Measurements from ENCODE around the gene NFE2L3. TPM values are rescaled to one million over a fixed set of nuclear protein-coding genes. Genes with fewer than 3 reads are reported as not detected.

The NFE2L3 gene
- total and polyA plus RNA-seq, 2 of the 4 experiments (the other 2 are of a cell fraction) = 28.0 to 43.2 TPM

DNA sequence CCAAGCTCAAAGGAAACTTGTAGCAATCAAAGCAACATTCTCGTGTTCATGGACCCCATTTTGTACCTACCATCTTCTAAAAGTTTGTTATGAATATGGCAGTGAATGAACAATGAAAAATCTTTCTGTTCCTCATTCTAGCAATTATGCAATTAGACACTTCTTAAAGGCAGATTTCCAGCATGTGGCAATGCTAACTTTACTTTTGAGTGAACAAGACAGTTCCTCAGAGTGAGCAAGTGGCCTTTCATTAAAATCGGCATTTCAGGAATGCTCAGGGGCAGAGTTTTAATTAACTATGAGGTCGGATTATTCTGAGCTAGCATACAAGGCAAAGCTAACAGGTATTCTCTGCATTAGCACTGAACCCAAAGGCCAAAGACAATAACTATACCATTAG is 48.4 kb upstream of the NFE2L3 start (continued):
- TF ChIP-seq CEBPB (IDR thresholded peaks at IDR 0.05; ENCODE audit: low read depth, low read length) (no peak), MAFK (IDR thresholded peaks at IDR 0.05; ENCODE audit: low read depth, low read length) (no peak), NFE2L2 (IDR thresholded peaks at IDR 0.05; ENCODE audit: low read depth, low read length) (no peak)

DNA sequence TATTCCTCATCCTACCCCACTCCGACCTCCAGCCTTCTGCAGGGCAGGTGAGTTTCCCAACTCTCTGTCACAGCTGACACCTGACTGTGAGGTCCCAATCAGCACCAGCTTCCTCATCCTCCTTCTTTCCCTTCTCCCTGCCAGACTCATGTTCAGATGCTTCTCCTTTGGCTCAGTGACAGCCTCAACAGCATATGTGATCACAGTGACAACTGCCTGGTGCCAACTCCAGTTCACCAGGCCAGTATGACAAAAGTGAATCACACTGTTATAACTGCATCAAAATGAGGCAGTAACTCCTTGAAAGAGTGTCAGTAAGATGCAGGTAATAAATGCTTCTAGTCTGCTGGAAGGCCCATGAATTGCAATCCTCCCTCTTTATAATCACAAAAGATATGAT is 46.8 kb upstream of the NFE2L3 start:
- ChIA-PET CTCF (no interaction called here), POLR2A (ENCODE audit: unreplicated experiment) (no interaction called here)
- DNase-seq (no peak), ATAC-seq (ENCODE audit: low read depth) (no peak)
- no peak overlapping the region for H3K27ac ChIP-seq (ENCODE audit: insufficient read depth, low read length)
- no peaks in the 10 kb centered on the region for H4K20me1 ChIP-seq (ENCODE audit: insufficient read depth, low read length)
- H4K91ac ChIP-seq (ENCODE audit: insufficient read depth, low read depth, low read length) = no peak overlapping the region
- intact Hi-C loops (cut with micrococcal nuclease) (loop anchor here (5.0 kb wide), 1 partner anchor 257 kb away; no protein-coding TSS in a partner anchor), in situ Hi-C loops (cut with MboI; ENCODE audit: low sequenced_read_pairs) (no loop called here), dilution Hi-C loops (cut with HindIII; ENCODE audit: low sequenced_read_pairs, unreplicated experiment) (no loop called here)
- WGBS, 2 experiments (ENCODE audit: extremely low coverage in 2 of 2, insufficient read length in 1 of 2) = no CpG with 5 or more reads among the region's 1 CpG
- H2AK9ac ChIP-seq (replicated peaks; ENCODE audit: low read depth, low read length, poor library complexity) = no peak overlapping the region
- H2BK120ac ChIP-seq (ENCODE audit: low read depth, low read length) = no peak overlapping the region
- H2AK5ac ChIP-seq (ENCODE audit: low read depth, low read length) = no peak overlapping the region
- H3K56ac ChIP-seq (ENCODE audit: extremely low read depth, insufficient read depth, low read length) = no peak overlapping the region
- BruUV-seq (replicated peaks) = no TSS peak
- peaks cover 11% of the 10 kb centered on the region for H3K27me3 ChIP-seq (ENCODE audit: control insufficient read depth, insufficient read depth, low read length)
- H2AFZ ChIP-seq (replicated peaks; ENCODE audit: low read length, poor library complexity) = no peak overlapping the region
- H3K18ac ChIP-seq (ENCODE audit: low read depth, low read length) = no peak overlapping the region
- no peaks in the 10 kb centered on the region for H3K9me1 ChIP-seq (ENCODE audit: insufficient read depth, low read length)
- no peaks in the 10 kb centered on the region for H3K9me3 ChIP-seq (ENCODE audit: control insufficient read depth, insufficient read depth, low read length)
- no peak overlapping the region for H2BK15ac ChIP-seq (ENCODE audit: low read depth, low read length)
- no peak overlapping the region for H4K8ac ChIP-seq (ENCODE audit: low read depth in 2 of 2, low read length in 2 of 2)
- no peak overlapping the region for H2BK20ac ChIP-seq (ENCODE audit: low read depth, low read length)
- no peaks in the 10 kb centered on the region for H3K79me1 ChIP-seq (ENCODE audit: low read depth in 1 of 2, low read length in 2 of 2)
- no peak overlapping the region for H4K5ac ChIP-seq (ENCODE audit: low read depth, low read length)
- no peak overlapping the region for H3K23ac ChIP-seq (ENCODE audit: low read depth, low read length)
- no peaks in the 10 kb centered on the region for H3K4me1 ChIP-seq (ENCODE audit: control insufficient read depth, insufficient read depth, low read length)
- H3K36me3 ChIP-seq (ENCODE audit: control insufficient read depth, insufficient read depth, low read length) = no peaks in the 10 kb centered on the region
- H3K14ac ChIP-seq (replicated peaks; ENCODE audit: low read depth, low read length) = no peak overlapping the region
- H2BK5ac ChIP-seq (ENCODE audit: low read depth, low read length, poor library complexity, severe bottlenecking) = no peak overlapping the region
- no peak overlapping the region for H3K4me2 ChIP-seq (ENCODE audit: low read depth, low read length)
- no peak overlapping the region for H3K9ac ChIP-seq (ENCODE audit: low read depth, low read length)
- no peak overlapping the region for H3K4me3 ChIP-seq (ENCODE audit: insufficient read depth, low read depth, low read length)
- H3K4ac ChIP-seq (ENCODE audit: low read depth, low read length) = no peak overlapping the region
- TF ChIP-seq, protein P1, sequence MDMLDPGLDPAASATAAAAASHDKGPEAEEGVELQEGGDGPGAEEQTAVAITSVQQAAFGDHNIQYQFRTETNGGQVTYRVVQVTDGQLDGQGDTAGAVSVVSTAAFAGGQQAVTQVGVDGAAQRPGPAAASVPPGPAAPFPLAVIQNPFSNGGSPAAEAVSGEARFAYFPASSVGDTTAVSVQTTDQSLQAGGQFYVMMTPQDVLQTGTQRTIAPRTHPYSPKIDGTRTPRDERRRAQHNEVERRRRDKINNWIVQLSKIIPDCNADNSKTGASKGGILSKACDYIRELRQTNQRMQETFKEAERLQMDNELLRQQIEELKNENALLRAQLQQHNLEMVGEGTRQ (IDR thresholded peaks at IDR 0.05; ENCODE audit: low read depth, low read length) = no peak
- no peak for TF ChIP-seq BHLHE40 (IDR thresholded peaks at IDR 0.05; ENCODE audit: low read depth, low read length)
- TF ChIP-seq POLR2A (IDR thresholded peaks at IDR 0.05; ENCODE audit: low read depth, low read length) = no peak
- TF ChIP-seq RFX5 (IDR thresholded peaks at IDR 0.05; ENCODE audit: low read depth, low read length) = no peak
- TF ChIP-seq CHD1 (IDR thresholded peaks at IDR 0.05; ENCODE audit: low read depth, low read length) = no peak
- no peak for TF ChIP-seq FOS (IDR thresholded peaks at IDR 0.05; ENCODE audit: low read depth, low read length)
- TF ChIP-seq CEBPB (IDR thresholded peaks at IDR 0.05; ENCODE audit: low read depth, low read length) = no peak
- no peak for TF ChIP-seq RCOR1 (IDR thresholded peaks at IDR 0.05; ENCODE audit: insufficient replicate concordance, low read length)
- no peak for TF ChIP-seq RAD21 (IDR thresholded peaks at IDR 0.05; ENCODE audit: low read length)
- no peak for TF ChIP-seq NFE2L2 (IDR thresholded peaks at IDR 0.05; ENCODE audit: low read depth, low read length)
- TF ChIP-seq, protein P2, sequence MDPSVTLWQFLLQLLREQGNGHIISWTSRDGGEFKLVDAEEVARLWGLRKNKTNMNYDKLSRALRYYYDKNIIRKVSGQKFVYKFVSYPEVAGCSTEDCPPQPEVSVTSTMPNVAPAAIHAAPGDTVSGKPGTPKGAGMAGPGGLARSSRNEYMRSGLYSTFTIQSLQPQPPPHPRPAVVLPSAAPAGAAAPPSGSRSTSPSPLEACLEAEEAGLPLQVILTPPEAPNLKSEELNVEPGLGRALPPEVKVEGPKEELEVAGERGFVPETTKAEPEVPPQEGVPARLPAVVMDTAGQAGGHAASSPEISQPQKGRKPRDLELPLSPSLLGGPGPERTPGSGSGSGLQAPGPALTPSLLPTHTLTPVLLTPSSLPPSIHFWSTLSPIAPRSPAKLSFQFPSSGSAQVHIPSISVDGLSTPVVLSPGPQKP (IDR thresholded peaks at IDR 0.05; ENCODE audit: borderline replicate concordance, low read depth, low read length) = no peak
- TF ChIP-seq MAZ (IDR thresholded peaks at IDR 0.05; ENCODE audit: borderline replicate concordance, low read depth, low read length) = no peak
- TF ChIP-seq, protein P3, sequence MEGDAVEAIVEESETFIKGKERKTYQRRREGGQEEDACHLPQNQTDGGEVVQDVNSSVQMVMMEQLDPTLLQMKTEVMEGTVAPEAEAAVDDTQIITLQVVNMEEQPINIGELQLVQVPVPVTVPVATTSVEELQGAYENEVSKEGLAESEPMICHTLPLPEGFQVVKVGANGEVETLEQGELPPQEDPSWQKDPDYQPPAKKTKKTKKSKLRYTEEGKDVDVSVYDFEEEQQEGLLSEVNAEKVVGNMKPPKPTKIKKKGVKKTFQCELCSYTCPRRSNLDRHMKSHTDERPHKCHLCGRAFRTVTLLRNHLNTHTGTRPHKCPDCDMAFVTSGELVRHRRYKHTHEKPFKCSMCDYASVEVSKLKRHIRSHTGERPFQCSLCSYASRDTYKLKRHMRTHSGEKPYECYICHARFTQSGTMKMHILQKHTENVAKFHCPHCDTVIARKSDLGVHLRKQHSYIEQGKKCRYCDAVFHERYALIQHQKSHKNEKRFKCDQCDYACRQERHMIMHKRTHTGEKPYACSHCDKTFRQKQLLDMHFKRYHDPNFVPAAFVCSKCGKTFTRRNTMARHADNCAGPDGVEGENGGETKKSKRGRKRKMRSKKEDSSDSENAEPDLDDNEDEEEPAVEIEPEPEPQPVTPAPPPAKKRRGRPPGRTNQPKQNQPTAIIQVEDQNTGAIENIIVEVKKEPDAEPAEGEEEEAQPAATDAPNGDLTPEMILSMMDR (conservative IDR thresholded peaks at IDR 0.05; ENCODE audit: low read depth, low read length) = no peak
- TF ChIP-seq SMC3 (IDR thresholded peaks at IDR 0.05; ENCODE audit: low read depth, low read length) = no peak
- no peak for TF ChIP-seq MAFK (IDR thresholded peaks at IDR 0.05; ENCODE audit: low read depth, low read length)
